T follicular helper cell (primary cell): ENCODE measurements around the gene CHRNA5.

Experiments used
- DNase-seq: peaks from one replicate; pipeline ENCODE4 v3.0.0-alpha.2; 2020; ENCODE audit warnings: low read depth

Gene CHRNA5

DNA sequence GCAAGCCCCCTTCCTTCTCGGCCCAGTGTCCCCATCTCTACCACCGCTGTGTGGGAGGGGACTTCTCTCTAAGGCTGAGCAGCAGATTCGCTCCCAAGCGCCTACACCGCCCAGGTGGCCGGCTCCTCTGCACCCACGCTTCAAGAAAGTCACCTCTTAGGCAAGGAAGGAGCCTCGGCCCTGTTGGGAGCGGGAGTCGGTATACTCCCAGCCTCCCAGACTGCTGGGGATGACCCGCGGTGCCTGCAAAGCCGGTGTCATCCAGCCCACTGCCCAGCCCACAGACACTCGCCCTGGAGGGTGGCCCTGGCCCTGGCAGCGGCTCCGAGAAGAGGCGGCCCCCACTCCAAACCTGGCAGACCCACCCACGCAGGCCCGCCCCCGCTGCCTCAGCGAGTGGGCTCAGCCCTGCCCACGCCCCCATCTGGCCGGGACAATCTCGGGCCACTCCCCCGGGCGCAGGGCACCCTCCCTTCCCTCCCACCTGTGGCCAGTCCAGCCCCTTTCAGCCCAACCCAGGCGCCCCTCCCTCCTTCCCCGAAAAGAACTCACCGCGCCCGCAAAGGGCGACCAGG is 75.3 kb downstream of the CHRNA5 start:
- no peak for DNase-seq

- no peak for DNase-seq
Observed at GRCh38 chr15:78641102-78641748, 75.9 kb downstream of the CHRNA5 start, which contains the start of gene CHRNB4. Gene CHRNB4 (minus strand): TSS chr15:78641210. CDS start chr15:78641133, 77 bp downstream.

- no peak for DNase-seq
Observed at GRCh38 chr15:78641749-78642275, 76.5 kb downstream of the CHRNA5 start.

DNA sequence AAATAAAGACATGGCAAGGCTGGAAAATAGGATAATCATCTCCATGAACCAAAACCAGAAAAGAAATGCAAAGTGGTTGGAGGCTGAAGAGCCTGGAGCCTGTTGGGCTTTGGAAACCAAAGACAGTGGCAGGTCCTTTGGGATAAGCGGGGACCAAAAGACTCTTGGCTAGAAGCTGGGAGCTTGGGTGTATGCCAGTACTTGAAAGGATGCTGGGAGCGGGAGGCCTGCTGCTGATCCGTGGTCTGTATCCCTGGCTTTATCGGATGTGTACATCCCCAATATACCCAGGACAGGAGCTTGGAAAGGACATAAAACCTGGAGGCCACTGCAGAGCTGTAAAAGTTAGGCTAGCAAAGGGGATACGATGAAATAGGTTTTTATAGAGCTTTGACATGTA is 77.0 kb downstream of the CHRNA5 start:
- no peak for DNase-seq
